ENCODE results near the gene FSIP1. TPM values are rescaled to one million over a fixed set of nuclear protein-coding genes. Genes with fewer than 3 reads are reported as not detected.
"Not testable (repeated sequence)": the region's sequence is repeated elsewhere in the genome, so short reads cannot be mapped to it uniquely, and the experiment has no call there.

Gene FSIP1
- 0.91 TPM for total RNA-seq
- long read RNA-seq = 0 reads

- DNase-seq = peak; percentile 98
- ATAC-seq (ENCODE audit: poor library complexity) = peak; percentile 99
- intact Hi-C loops (cut with DNase I) = loop anchor here (10.0 kb wide), 1 partner anchor 152 kb away; the partner anchor contains the start of gene EIF2AK4
Observed at GRCh38 chr15:39782441-39783138, at the start of gene FSIP1. TSS of gene FSIP1 (minus strand) at chr15:39782841. CDS start at chr15:39776524, 6,317 bp downstream.

- intact Hi-C loops (cut with DNase I) = no loop called here
- ATAC-seq (ENCODE audit: poor library complexity) (no peak), DNase-seq (no peak)
Observed at GRCh38 chr15:39830166-39830565, 47.5 kb upstream of the FSIP1 start.

GRCh38 chr15:39828374-39828931 lies 45.8 kb upstream of the FSIP1 start:
- ATAC-seq (ENCODE audit: poor library complexity) = no peak
- intact Hi-C loops (cut with DNase I) = no loop called here
- peak; percentile 40 for DNase-seq

- ATAC-seq (ENCODE audit: poor library complexity) (no peak), DNase-seq (no peak)
- intact Hi-C loops (cut with DNase I) = no loop called here
Observed at GRCh38 chr15:39826975-39827374, 44.3 kb upstream of the FSIP1 start.

- ATAC-seq (ENCODE audit: poor library complexity) (no peak), DNase-seq (no peak)
- intact Hi-C loops (cut with DNase I) = no loop called here
Observed at GRCh38 chr15:39823634-39824033, 41.0 kb upstream of the FSIP1 start.

DNA sequence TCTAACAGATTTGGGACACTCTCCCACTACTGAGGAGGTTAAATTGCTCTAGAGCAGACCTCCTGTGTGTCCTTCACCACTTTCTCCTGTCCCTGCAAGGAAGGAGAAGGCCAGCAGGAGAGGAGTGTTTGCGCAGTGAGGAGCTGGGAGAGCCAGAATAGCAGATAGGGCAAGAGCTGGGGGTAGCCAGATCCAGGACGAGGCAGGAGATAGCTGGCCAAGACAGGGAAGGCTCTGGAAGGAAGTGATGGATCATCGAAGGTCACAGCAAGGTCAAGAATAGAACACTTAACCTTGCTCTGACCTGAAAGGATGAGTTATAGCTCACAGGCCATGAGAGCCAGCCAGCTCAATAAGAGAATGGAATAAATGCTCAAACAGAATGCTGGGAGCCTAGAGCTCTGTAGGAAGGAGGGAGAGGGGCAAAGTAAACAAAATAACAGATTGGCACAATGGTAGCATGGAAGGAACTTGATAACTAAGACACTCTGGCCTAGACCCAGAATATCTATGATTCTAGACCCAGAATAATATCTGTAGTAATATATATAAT lies 37.5 kb upstream of the FSIP1 start:
- ATAC-seq (ENCODE audit: poor library complexity) (no peak), DNase-seq (no peak)
- intact Hi-C loops (cut with DNase I) = no loop called here

- intact Hi-C loops (cut with DNase I) = no loop called here
- DNase-seq = no peak
- no peak for ATAC-seq (ENCODE audit: poor library complexity)
Observed at GRCh38 chr15:39819533-39819932, 36.9 kb upstream of the FSIP1 start.

DNA sequence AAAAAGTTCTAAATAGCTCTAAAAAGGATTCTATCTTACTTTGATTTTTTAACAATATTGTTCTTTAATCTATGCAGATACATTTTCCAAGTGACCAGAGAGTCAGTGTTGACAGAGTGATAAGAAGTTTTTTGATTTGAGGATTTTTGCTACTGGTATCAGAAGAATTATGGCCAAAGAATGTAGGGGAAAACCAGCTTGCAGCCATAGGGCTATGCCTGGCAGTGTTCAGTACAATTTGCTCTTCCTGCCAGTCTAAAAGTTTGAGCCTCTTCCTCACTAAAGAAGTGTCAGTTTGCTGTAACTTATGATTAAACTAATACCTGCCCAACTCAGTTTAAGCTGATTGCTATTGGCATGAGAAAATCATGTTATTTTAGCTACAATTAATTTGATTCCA lies 35.3 kb upstream of the FSIP1 start:
- DNase-seq (no peak), ATAC-seq (ENCODE audit: poor library complexity) (no peak)
- intact Hi-C loops (cut with DNase I) = no loop called here

- ATAC-seq (ENCODE audit: poor library complexity) = no peak
- intact Hi-C loops (cut with DNase I) = no loop called here
- DNase-seq = no peak
Observed at GRCh38 chr15:39814489-39814888, 31.8 kb upstream of the FSIP1 start.

- DNase-seq; intact Hi-C loops (cut with DNase I); ATAC-seq (ENCODE audit: poor library complexity): not testable (repeated sequence)
Observed at GRCh38 chr15:39812651-39813050, 30.0 kb upstream of the FSIP1 start.

GRCh38 chr15:39808909-39809308 lies 26.3 kb upstream of the FSIP1 start:
- no peak for ATAC-seq (ENCODE audit: poor library complexity)
- no peak for DNase-seq
- intact Hi-C loops (cut with DNase I) = no loop called here

DNA sequence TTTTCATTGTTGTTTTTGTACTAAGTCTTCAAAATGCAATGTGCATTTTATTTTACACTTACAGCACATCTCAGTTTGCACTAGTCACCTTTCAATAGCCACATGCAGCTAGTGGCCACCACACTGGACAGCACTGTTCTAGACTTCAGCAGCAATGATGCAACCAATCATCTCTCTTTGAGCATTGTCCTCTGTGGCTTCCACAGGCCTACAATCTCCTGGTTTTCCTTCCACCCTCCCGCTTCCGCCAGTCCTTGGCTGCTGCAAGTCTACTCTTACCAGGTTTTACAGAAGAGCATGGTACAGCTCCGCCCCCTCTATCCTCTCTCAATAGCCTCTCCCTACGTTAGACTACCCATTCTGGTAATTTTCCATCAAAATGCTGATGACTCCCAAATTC lies 25.1 kb upstream of the FSIP1 start:
- no peak for DNase-seq
- ATAC-seq (ENCODE audit: poor library complexity) = no peak
- intact Hi-C loops (cut with DNase I) = no loop called here

- no peak for ATAC-seq (ENCODE audit: poor library complexity)
- no peak for DNase-seq
- intact Hi-C loops (cut with DNase I) = no loop called here
Observed at GRCh38 chr15:39804026-39804425, 21.4 kb upstream of the FSIP1 start.

DNA sequence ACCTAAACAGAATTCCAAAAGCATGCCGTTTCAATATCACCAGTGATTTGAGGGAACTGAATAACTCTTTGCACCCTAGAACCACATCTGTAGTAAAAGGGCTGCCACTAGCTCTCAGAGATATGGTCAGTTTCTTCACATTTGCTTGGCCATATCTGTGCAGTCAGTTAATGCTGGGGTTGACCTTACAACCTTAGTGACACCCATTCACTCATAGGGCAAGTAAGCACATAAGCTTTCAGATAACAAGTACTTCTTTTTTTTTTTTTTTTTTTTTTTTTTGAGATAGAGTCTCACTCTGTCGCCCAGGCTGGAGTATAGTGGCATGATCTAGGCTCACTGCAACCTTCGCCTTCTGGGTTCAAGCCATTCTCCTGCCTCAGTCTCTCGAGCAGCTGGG lies 20.4 kb upstream of the FSIP1 start:
- no peak for ATAC-seq (ENCODE audit: poor library complexity)
- no peak for DNase-seq
- intact Hi-C loops (cut with DNase I) = no loop called here

- intact Hi-C loops (cut with DNase I) = no loop called here
- no peak for ATAC-seq (ENCODE audit: poor library complexity)
Observed at GRCh38 chr15:39801641-39802309, 19.1 kb upstream of the FSIP1 start.

DNA sequence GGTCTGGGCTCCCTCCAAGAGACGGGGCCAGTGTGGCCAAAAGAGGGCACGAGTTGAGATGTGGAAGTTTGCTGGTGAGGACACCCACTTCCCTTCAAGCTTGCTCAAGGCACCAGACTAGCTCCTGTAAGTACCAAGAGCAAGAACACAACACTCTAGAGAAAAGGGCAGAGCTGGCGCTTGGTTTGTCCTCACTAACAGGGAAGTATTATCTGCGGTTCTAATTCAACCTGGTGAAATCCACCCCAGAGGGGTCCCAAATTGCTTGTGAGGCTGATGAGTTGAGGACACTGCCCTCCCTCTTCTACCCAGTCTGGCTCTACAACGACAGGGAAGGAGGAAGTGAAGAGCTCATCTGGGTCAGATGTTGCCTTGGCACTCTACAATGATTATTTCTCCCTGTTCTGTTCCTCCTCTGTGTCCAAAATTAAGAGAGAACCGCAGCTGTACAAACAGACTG lies 16.9 kb upstream of the FSIP1 start:
- intact Hi-C loops (cut with DNase I) = no loop called here
- ATAC-seq (ENCODE audit: poor library complexity) = no peak
- no peak for DNase-seq

More at GRCh38 chr15:39801641-39802309, 19.1 kb upstream of the FSIP1 start:
- no peak for DNase-seq

DNA sequence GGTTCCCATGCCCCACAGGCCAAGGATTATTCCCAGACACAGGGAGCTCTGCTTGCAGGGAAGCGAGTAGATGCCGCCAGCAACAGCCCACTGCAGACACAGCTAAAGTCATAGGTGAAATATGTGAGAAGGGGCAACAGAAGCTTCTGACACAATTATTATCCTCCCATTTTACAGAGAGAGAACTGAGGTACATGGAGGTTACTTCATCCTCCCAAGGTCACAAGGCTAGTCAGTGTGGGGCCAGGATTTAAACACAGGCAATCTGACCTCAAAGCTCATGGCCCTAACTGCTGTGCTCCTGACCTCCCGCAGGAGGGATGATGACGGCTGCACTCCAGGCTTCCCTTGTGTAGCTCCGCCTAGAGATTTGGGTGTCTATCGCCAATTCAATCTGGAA lies 15.7 kb upstream of the FSIP1 start:
- intact Hi-C loops (cut with DNase I) = no loop called here
- DNase-seq (no peak), ATAC-seq (ENCODE audit: poor library complexity) (no peak)

- intact Hi-C loops (cut with DNase I) = no loop called here
- ATAC-seq (ENCODE audit: poor library complexity) (no peak), DNase-seq (no peak)
Observed at GRCh38 chr15:39797407-39797806, 14.8 kb upstream of the FSIP1 start.

DNA sequence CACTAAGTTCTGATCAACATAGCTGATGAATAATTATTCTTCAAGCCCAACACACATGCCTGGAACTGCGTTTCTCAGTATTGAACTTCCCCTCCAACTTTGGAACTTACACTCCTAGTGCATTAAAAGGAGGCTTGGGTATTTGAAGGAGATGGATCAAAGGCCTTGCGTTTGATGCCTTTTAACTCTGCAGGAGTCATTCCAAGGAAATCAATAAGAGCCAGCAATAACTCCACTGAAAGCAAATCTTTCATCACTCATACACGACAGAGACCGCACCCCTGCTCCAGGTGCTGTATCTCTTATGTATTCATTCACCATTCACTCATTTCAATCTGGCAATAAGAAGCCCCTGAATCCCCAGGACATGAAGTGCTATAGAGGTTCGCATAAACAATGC lies 14.0 kb upstream of the FSIP1 start:
- intact Hi-C loops (cut with DNase I) = no loop called here
- DNase-seq = no peak
- no peak for ATAC-seq (ENCODE audit: poor library complexity)

- intact Hi-C loops (cut with DNase I) = no loop called here
- DNase-seq = no peak
Observed at GRCh38 chr15:39795486-39795885, 12.8 kb upstream of the FSIP1 start.

More at GRCh38 chr15:39795486-39795885, 12.8 kb upstream of the FSIP1 start:
- no peak for ATAC-seq (ENCODE audit: poor library complexity)

Measured in Right ventricle myocardium superior (tissue), 1 donor.